ENCODE results near the gene CBS.
"Not testable (repeated sequence)": the region's sequence is repeated elsewhere in the genome, so short reads cannot be mapped to it uniquely, and the experiment has no call there.

DNA sequence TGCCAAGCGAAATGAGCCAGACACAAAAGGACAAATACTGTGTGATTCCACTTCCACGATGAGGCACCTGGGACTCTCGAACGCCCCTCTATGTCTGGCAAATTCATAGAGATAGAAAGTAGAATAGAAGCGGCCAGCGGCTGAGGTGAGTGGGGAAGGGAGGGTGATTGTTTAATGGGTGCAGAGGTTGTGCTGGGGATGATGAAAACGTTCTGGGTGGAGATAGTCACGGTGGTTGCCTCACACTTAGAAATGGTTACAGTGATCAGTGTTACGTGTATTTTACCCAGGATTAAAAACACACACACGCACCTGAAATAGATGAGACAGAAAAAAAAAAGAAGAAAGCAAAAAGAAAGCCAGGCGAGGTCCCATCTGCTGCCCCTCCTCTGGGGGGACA, 2.9 kb downstream of the CBS start:
- TF ChIP-seq, protein P1, sequence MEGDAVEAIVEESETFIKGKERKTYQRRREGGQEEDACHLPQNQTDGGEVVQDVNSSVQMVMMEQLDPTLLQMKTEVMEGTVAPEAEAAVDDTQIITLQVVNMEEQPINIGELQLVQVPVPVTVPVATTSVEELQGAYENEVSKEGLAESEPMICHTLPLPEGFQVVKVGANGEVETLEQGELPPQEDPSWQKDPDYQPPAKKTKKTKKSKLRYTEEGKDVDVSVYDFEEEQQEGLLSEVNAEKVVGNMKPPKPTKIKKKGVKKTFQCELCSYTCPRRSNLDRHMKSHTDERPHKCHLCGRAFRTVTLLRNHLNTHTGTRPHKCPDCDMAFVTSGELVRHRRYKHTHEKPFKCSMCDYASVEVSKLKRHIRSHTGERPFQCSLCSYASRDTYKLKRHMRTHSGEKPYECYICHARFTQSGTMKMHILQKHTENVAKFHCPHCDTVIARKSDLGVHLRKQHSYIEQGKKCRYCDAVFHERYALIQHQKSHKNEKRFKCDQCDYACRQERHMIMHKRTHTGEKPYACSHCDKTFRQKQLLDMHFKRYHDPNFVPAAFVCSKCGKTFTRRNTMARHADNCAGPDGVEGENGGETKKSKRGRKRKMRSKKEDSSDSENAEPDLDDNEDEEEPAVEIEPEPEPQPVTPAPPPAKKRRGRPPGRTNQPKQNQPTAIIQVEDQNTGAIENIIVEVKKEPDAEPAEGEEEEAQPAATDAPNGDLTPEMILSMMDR (conservative IDR thresholded peaks at IDR 0.05 in 1 of 2, IDR thresholded peaks at IDR 0.05 in 1 of 2; ENCODE audit: extremely low read depth in 1 of 2, insufficient read depth in 1 of 2, low read depth in 1 of 2, low read length in 2 of 2) = not testable (repeated sequence)
- TF ChIP-seq EZH2 (IDR thresholded peaks at IDR 0.05; ENCODE audit: borderline replicate concordance, low read length) = not testable (repeated sequence)

All from mammary epithelial cell (primary cell).